Coronary artery (tissue), 2 donors: ENCODE data around the gene SCGB2A2.

ENCODE experiments used
- DNase-seq: peaks from one replicate; pipeline ENCODE4 v3.0.0-alpha.2; 2017; ENCODE audit warnings: low spot score
- H3K27ac ChIP-seq, 2 donors: fragments of 200-600 bp; sonication (generic); one replicate each; pipeline ENCODE4 v1.5.1; 2016 to 2019
- H3K4me3 ChIP-seq: fragments of 200-600 bp; sonication (generic); 2 replicates; pipeline ENCODE4 v1.5.1; 2016; ENCODE audit warnings: mild to moderate bottlenecking, moderate library complexity
- TF ChIP-seq, protein P1 (sequence below): fragments of 200-600 bp; sonication (generic); IDR thresholded peaks from one replicate; pipeline ENCODE4 v1.5.1; 2019; ENCODE audit warnings: antibody characterized with exemption

The SCGB2A2 gene

DNA sequence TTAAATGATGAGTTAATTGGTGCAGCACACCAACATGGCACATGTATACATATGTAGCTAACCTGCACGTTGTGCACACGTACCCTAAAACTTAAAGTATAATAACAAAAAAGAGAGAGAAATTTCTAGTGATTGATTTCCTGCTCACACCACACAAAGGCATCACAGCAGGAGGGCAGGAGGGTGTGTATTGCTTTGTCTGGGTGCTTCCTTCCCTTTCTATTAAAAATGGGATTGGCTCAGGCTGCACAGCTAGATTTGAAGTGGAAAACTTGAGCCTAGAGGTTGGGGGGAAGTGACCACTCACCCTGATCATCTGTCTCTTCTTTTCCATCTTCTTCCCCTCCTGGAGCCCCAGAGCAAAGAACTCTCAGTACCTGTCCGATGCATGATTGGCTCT is 28.9 kb upstream of the SCGB2A2 start:
- Histone ChIP-seq H3K27ac (no peak overlapping the region), H3K4me3 (no peak overlapping the region)
- TF ChIP-seq, protein P1, sequence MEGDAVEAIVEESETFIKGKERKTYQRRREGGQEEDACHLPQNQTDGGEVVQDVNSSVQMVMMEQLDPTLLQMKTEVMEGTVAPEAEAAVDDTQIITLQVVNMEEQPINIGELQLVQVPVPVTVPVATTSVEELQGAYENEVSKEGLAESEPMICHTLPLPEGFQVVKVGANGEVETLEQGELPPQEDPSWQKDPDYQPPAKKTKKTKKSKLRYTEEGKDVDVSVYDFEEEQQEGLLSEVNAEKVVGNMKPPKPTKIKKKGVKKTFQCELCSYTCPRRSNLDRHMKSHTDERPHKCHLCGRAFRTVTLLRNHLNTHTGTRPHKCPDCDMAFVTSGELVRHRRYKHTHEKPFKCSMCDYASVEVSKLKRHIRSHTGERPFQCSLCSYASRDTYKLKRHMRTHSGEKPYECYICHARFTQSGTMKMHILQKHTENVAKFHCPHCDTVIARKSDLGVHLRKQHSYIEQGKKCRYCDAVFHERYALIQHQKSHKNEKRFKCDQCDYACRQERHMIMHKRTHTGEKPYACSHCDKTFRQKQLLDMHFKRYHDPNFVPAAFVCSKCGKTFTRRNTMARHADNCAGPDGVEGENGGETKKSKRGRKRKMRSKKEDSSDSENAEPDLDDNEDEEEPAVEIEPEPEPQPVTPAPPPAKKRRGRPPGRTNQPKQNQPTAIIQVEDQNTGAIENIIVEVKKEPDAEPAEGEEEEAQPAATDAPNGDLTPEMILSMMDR, result no peak
- DNase-seq, result no peak

DNA sequence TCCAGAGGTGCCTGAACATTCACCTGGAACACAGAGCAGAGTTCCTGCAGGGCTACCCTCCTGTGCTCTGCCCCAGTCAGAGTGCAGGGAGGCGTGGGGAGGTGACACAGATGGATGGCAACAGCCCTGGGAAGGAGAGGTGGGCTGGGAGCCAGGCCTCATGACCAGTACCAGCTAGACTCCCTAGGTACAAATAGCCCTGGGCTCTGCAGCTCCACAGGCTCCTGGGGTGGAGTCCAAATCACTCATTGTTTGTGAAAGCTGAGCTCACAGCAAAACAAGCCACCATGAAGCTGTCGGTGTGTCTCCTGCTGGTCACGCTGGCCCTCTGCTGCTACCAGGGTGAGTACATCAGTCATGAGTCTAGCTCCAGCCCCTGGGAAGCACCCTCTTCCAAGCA is 27.9 kb upstream of the SCGB2A2 start, which contains the start of gene SCGB1D2:
SCGB1D2 (plus strand) TSS at position 219 of the 400 bp plus-strand sequence; CDS start at position 288, 69 bp downstream.
- no peak for DNase-seq
- Histone ChIP-seq H3K4me3 (no peak within 1 kb of the TSS), H3K27ac (no peak within 1 kb of the TSS)
- TF ChIP-seq, protein P1, result no peak

DNA sequence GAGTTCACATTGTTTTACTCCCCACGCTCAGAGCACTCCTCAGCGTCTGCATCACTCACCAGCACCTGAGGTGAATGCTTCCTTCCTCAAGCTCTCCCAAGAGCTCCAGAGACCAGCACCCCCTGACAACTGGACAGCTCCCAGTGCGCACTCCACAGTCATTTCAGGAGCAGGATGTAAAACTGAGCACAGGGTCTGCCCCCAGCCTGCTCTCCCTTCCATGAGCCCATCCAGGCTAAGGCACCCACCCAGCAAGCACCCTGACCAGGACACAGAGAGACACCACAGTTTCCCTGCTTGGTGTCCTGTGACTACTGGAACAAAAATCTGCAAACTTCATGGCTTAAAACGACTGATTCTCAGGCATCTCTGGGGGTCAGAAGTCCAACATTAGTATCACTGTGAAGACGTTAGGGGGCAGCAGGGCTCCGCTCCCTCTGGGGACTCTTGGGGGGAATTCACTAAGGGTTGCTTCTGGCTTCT is 24.6 kb upstream of the SCGB2A2 start:
- TF ChIP-seq, protein P1, result no peak
- Histone ChIP-seq H3K27ac (no peak overlapping the region), H3K4me3 (no peak overlapping the region)
- DNase-seq, result no peak

DNA sequence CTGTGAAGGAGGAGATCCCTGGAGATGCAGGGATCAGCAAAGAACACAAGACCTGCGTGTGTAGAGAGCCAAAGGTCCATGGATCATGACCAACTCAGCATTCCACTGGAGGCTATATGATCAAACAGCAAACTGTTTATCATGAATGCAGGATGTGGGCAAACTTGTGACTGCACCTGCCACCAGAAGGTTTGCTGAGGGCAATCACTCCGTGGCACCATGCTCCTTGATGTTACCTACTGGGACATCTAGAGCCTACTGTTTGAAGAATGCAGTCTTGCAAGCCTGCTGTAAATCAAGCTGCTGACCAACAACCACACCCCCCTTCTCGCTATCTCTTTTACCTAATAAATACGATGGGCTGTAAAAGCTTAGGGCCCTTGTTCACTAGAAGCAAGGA is 18.3 kb upstream of the SCGB2A2 start:
- TF ChIP-seq, protein P1, result no peak
- no peak for DNase-seq
- no peak overlapping the region for H3K27ac ChIP-seq
- no peak overlapping the region for H3K4me3 ChIP-seq

- no peak overlapping the region for H3K27ac ChIP-seq
- TF ChIP-seq, protein P1, result no peak
- DNase-seq, result no peak
These were observed 15.9 kb upstream of the SCGB2A2 start for GRCh38 chr11:62253999-62254542.

GRCh38 chr11:62256281-62256680 is 13.7 kb upstream of the SCGB2A2 start:
- no peak overlapping the region for H3K27ac ChIP-seq
- DNase-seq, result no peak
- TF ChIP-seq, protein P1, result no peak
- no peak overlapping the region for H3K4me3 ChIP-seq

More at GRCh38 chr11:62253999-62254542, 15.9 kb upstream of the SCGB2A2 start:
- H3K4me3 ChIP-seq, result no peak overlapping the region

GRCh38 chr11:62260261-62260953 is 9.6 kb upstream of the SCGB2A2 start:
- DNase-seq, result no peak
- Histone ChIP-seq H3K27ac (no peak overlapping the region), H3K4me3 (no peak overlapping the region)
- TF ChIP-seq, protein P1, result no peak
